NOMO-1 (cell line): ENCODE measurements around the gene CDK17.
"Not testable (repeated sequence)": the region's sequence is repeated elsewhere in the genome, so short reads cannot be mapped to it uniquely, and the experiment has no call there.

Experiments
- DNase-seq, 2 experiments: peaks; one replicate each; lab custom pipeline; 2025; ENCODE audit not compliant: unreplicated experiment in 2 of 2; lab: John Stamatoyannopoulos, UW

The CDK17 gene

DNA sequence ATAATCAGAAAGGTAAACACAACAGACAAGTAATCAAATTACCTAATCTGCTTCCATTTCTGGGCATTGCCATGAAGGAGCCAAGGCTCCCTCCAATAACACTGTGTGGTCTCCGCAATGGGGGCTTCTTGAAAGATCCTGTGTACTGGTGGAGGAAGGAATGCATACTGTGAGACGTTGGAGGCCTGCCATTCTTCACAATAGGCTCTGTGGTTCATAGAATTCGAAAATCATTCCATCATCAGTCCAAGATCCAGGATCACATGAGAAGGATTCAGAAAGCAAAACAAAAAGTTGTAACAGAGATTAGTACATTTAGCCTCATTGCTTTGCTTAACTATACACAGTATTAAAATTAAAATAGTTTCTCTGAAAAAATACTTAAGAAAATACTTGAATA is 76.3 kb downstream of the CDK17 start:
- no peak for DNase-seq

- no peak for DNase-seq
These were observed 77.5 kb downstream of the CDK17 start for GRCh38 chr12:96322720-96323119.

DNA sequence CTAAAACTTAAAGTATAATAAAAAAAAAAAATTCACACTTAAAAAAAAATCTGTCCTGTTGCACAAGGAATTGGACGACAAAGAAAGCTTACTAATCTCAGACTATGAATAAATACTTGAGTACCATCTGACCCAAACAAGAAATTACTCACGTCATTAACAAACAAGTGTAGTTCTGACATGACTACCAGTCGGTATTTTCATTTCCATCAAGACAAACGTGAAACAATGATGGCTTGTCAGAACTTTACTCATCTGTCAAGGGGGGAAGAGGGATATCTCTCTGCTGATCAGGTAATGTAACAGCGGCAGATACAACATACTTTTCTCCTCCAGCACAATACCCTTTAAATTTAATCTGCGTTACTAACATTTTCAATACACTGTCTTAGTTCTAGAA is 78.3 kb downstream of the CDK17 start:
- no peak for DNase-seq

- DNase-seq, result not testable (repeated sequence)
These were observed 82.4 kb downstream of the CDK17 start for GRCh38 chr12:96317801-96318200.

DNA sequence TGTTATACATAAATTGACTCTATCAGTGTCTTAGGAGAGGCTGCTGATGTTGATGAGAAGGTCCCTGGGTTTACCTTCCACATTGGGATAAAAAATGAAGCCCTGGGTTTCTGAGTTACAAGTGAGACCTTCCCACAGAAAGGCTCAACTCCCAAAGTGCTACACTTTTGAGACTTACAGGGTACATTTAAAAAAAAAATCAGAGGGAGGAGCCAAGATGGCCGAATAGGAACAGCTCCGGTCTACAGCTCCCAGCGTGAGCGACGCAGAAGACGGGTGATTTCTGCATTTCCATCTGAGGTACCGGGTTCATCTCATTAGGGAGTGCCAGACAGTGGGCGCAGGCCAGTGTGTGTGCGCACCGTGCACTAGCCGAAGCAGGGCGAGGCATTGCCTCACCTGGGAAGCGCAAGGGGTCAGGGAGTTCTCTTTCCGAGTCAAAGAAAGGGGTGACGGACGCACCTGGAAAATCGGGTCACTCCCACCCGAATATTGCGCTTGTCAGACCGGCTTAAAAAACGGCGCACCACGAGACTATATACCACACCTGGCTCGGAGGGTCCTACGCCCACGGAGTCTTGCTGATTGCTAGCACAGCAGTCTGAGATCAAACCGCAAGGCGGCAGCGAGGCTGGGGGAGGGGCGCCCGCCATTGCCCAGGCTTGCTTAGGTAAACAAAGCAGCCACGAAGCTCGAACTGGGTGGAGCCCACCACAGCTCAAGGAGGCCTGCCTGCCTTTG is 84.3 kb downstream of the CDK17 start:
- not testable (repeated sequence) for DNase-seq

DNA sequence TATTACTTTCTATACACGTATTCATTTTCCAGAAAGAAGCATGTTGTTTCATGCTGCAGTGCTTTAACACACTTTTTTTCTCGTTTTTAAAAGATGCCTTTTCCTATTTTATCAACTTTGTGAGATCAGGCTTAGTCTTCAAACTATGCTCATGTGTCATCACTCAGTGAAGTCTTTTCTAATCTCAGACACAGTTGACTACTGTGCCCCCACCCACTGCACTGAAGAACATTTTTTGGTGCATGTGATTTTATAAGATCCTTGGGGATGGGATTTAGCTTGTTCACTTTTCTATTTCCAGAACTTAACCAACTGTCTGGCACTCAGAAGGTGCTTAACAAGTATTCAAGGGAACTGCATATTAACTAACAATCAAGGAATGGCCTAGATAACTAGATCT is 85.5 kb downstream of the CDK17 start:
- DNase-seq, result no peak

GRCh38 chr12:96313606-96314005 is 86.6 kb downstream of the CDK17 start:
- DNase-seq, result no peak

GRCh38 chr12:96311191-96311590 is 89.0 kb downstream of the CDK17 start:
- DNase-seq, result no peak

DNA sequence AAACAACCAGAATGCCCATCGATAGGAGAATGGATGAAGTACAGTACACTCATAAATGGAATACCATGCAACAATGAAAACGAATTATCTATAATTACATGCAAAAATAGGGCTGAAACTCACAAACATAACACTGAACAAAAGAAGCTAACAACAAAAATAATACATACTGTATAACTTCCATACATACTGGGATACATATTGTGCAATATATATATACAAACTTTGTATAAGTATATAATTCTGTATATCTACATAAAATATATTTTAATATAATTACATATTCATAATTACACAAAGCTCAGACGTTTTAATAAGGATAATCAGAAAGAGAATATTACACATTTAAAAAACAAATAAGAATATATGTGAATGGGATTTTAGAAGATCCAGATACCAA is 90.2 kb downstream of the CDK17 start:
- DNase-seq, result no peak

DNA sequence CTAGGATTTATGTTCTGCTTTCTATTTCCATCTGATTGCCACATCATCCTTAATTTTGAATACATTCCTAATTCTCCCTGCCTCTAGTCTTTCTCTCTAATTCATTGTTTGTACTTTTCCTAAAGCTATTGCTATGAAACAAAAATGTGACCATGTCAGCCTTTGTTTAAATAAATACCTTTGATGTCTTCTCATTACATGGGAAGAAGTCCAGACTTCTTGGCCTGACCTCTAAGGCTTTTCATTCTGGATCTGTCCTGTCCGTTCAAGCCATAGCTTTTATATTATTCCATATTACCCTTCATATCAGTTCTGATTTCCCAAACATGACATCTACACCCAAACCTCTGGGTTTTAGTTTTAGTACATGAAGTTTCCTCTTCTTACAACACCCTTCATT is 91.4 kb downstream of the CDK17 start:
- no peak for DNase-seq

GRCh38 chr12:96305665-96306064 is 94.6 kb downstream of the CDK17 start:
- DNase-seq, result no peak

DNA sequence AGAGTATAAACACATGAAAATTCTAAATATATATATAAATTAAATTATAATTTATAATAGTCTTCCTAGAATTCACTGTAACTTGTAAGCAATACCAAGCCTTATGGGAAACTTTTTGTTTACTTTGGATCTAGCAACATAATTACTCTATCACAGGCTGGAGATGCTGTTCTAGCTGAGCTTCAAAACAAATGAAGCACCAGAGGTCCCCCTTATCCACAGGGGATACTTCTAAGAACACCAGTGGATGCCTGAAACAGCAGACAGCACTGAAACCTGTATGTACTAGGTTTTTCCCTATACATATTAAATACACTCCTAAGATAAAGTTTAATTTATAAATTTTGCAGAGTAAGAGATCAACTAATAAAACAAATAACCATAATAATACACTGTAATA is 96.6 kb downstream of the CDK17 start:
- DNase-seq, result no peak

- DNase-seq, result no peak
These were observed 97.4 kb downstream of the CDK17 start for GRCh38 chr12:96302687-96303310.

DNA sequence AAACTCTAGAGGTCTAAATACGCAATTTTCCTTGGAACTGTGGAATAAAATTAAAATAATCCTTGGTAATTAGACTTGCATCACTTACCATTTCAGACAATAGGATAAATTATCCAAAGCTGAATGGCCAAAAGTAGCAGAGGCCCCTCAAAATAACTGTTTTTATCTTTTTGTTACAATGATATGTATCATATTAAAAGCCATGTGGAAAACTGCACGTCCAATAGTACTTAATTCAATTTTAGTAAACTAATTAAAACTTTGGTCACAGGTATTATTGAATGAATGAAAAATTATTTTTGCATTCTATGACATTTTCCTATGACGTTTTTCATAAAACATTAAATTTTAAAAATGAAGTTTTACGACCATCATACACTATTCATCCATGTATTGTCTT is 98.5 kb downstream of the CDK17 start:
- DNase-seq, result no peak

- DNase-seq, result no peak
These were observed 100.2 kb downstream of the CDK17 start for GRCh38 chr12:96300064-96300463.

- DNase-seq, result no peak
These were observed 102.7 kb downstream of the CDK17 start for GRCh38 chr12:96297504-96297903.

GRCh38 chr12:96295532-96296160 is 104.6 kb downstream of the CDK17 start:
- no peak for DNase-seq

- DNase-seq, result no peak
These were observed 105.4 kb downstream of the CDK17 start for GRCh38 chr12:96294831-96295230.

DNA sequence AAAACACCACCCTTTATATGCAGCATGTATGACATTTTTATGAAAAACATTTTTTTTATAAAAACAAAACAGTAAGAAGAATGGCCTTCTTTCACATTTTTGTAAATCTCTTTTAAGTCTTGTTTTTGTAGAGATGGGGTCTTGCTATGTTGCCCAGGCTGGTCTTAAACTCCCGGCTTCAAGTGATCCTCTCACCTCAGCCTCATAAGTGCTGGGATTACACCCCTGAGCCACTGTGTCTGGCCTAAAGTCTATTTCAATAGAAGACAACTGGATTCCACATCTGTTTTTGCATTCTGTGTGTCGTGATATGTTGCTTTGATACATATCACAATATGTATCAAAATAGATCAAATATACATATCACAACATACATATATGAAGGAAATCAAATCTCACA is 107.1 kb downstream of the CDK17 start:
- no peak for DNase-seq

- no peak for DNase-seq
These were observed 111.2 kb downstream of the CDK17 start for GRCh38 chr12:96289067-96289466.

GRCh38 chr12:96285158-96285557 is 115.1 kb downstream of the CDK17 start:
- no peak for DNase-seq

- no peak for DNase-seq
These were observed 125.9 kb downstream of the CDK17 start for GRCh38 chr12:96274331-96274730.
